A549 (cell line): ENCODE results near the gene ARPC2. TPM values are rescaled to one million over a fixed set of nuclear protein-coding genes. Genes with fewer than 3 reads are reported as not detected.

ENCODE experiments used
- ATAC-seq, 2 experiments: fragments of 200-7000 bp in 1 of 2; fragments of >200 bp in 1 of 2; cut with Nextera tagmentation in 1 of 2; cut with Tn5 transposase in 1 of 2; 3 replicates each; pipeline versions ENCODE4 v1.8.0 to v1.9.1; 2018 to 2020; ENCODE audit warnings: mild to moderate bottlenecking in 1 of 2, moderate library complexity in 1 of 2
- CTCF ChIA-PET: fragments of 300-600 bp; sonication (Branson Sonifier 250); formaldehyde crosslinking; extraction: SDS; loops from one replicate; lab custom pipeline; 2021; ENCODE audit warnings: antibody characterized with exemption, inconsistent platforms; lab: Yijun Ruan, JAX
- POLR2A ChIA-PET: fragments of 350-600 bp; formaldehyde crosslinking; extraction: SDS; loops from one replicate; lab custom pipeline; 2021; ENCODE audit warnings: antibody characterized with exemption, inconsistent platforms; lab: Yijun Ruan, JAX
- DNase-seq, 2 experiments: peaks; one replicate each; pipeline versions ENCODE4 v3.0.0 to v3.0.0-alpha.2; 2011 to 2016; ENCODE audit warnings: low read depth in 1 of 2, low spot score in 1 of 2
- FAIRE-seq: peaks from 2 replicates; lab custom pipeline; 2011; peaks lifted over from hg19 to GRCh38; lab: Jason Lieb, UNC
- H3K27ac ChIP-seq, 2 experiments: fragments of >200 bp; sonication (Bioruptor Twin); formaldehyde crosslinking; 3 replicates each; pipeline ENCODE4 v1.5.1; 2016 to 2017
- H3K4me1 ChIP-seq: fragments of >200 bp; sonication (Bioruptor Twin); formaldehyde crosslinking; 3 replicates; pipeline ENCODE4 v1.6.1; 2016
- H3K4me2 ChIP-seq: fragments of >200 bp; sonication (Bioruptor Twin); formaldehyde crosslinking; 3 replicates; pipeline ENCODE4 v1.6.1; 2016
- H3K4me3 ChIP-seq: fragments of >200 bp; sonication (Bioruptor Twin); formaldehyde crosslinking; 3 replicates; pipeline ENCODE4 v1.5.1; 2016
- H3K9me3 ChIP-seq: fragments of >200 bp; sonication (Bioruptor Twin); formaldehyde crosslinking; 3 replicates; pipeline ENCODE4 v1.6.1; 2016
- BHLHE40 ChIP-seq: IDR thresholded peaks from 2 replicates; pipeline ENCODE4 v1.6.1; 2012; ENCODE audit warnings: low read depth, low read length, inconsistent platforms
- CBX2 ChIP-seq: fragments of 200-600 bp; sonication (generic); IDR thresholded peaks from 2 replicates; pipeline ENCODE4 v1.6.1; 2016; ENCODE audit warnings: low read depth, mild to moderate bottlenecking, borderline replicate concordance
- CBX8 ChIP-seq: fragments of 200-600 bp; sonication (generic); IDR thresholded peaks from 2 replicates; pipeline ENCODE4 v1.6.1; 2016
- CEBPB ChIP-seq, 2 experiments: fragments of >200 bp in 1 of 2; sonication (Bioruptor Twin) in 1 of 2; formaldehyde crosslinking in 1 of 2; IDR thresholded peaks; 2 replicates each; pipeline ENCODE4 v1.6.1; 2012 to 2016
- EHF ChIP-seq: fragments of 250-450 bp; sonication (Bioruptor Pico); IDR thresholded peaks from 2 replicates; pipeline ENCODE4 v1.5.0; 2020; ENCODE audit warnings: mild to moderate bottlenecking
- EHMT2 ChIP-seq: fragments of 200-600 bp; sonication (generic); IDR thresholded peaks from 2 replicates; pipeline ENCODE4 v1.6.1; 2016; ENCODE audit warnings: antibody characterized with exemption, low read depth, mild to moderate bottlenecking, moderate library complexity
- FOXS1 ChIP-seq: fragments of 250-450 bp; sonication (Bioruptor Pico); IDR thresholded peaks from 2 replicates; pipeline ENCODE4 v1.5.0; 2020; ENCODE audit warnings: mild to moderate bottlenecking, moderate library complexity
- HEYL ChIP-seq: fragments of 250-450 bp; sonication (Bioruptor Pico); IDR thresholded peaks from 2 replicates; pipeline ENCODE4 v1.8.0; 2021; ENCODE audit warnings: mild to moderate bottlenecking, moderate library complexity
- HOXA7 ChIP-seq: fragments of 250-450 bp; sonication (Bioruptor Pico); IDR thresholded peaks from 2 replicates; pipeline ENCODE4 v1.5.0; 2020; ENCODE audit warnings: mild to moderate bottlenecking, moderate library complexity
- HOXB5 ChIP-seq: fragments of 250-450 bp; sonication (Bioruptor Pico); IDR thresholded peaks from 2 replicates; pipeline ENCODE4 v1.5.0; 2020; ENCODE audit warnings: mild to moderate bottlenecking, moderate library complexity
- JUNB ChIP-seq: fragments of >200 bp; sonication (Bioruptor Twin); formaldehyde crosslinking; IDR thresholded peaks from 2 replicates; pipeline ENCODE4 v1.6.1; 2016
- KDM1A ChIP-seq: fragments of 200-600 bp; sonication (generic); IDR thresholded peaks from 2 replicates; pipeline ENCODE4 v1.6.1; 2016; ENCODE audit warnings: low read depth, mild to moderate bottlenecking
- KDM5A ChIP-seq: fragments of 200-600 bp; sonication (generic); IDR thresholded peaks from 2 replicates; pipeline ENCODE4 v1.6.1; 2016; ENCODE audit warnings: antibody characterized with exemption, mild to moderate bottlenecking
- MAZ ChIP-seq: fragments of 150-350 bp; IDR thresholded peaks from 2 replicates; pipeline ENCODE4 v1.6.1; 2014; ENCODE audit warnings: antibody characterized with exemption, low read depth, low read length, borderline replicate concordance
- NFE2L2 ChIP-seq: fragments of 150-350 bp; conservative IDR thresholded peaks from 2 replicates; pipeline ENCODE4 v1.6.1; 2014; ENCODE audit warnings: low read length
- NR3C1 ChIP-seq: fragments of >200 bp; sonication (Bioruptor Twin); formaldehyde crosslinking; IDR thresholded peaks from 3 replicates; pipeline ENCODE4 v1.6.1; 2017
- PHF8 ChIP-seq: fragments of 200-600 bp; sonication (generic); IDR thresholded peaks from 2 replicates; pipeline ENCODE4 v1.6.1; 2016; ENCODE audit warnings: low read depth, mild to moderate bottlenecking, antibody characterized with exemption, moderate library complexity, borderline replicate concordance
- POLR2AphosphoS2 ChIP-seq: conservative IDR thresholded peaks from 2 replicates; pipeline ENCODE4 v1.6.1; 2012; ENCODE audit warnings: low read length, improper control_type of control experiment, inconsistent platforms
- RFX5 ChIP-seq: fragments of 450-650 bp; IDR thresholded peaks from 2 replicates; pipeline ENCODE4 v1.7.1; 2014; ENCODE audit warnings: antibody characterized with exemption, mild to moderate bottlenecking, moderate library complexity
- SMC3 ChIP-seq: fragments of >200 bp; sonication (Bioruptor Twin); formaldehyde crosslinking; IDR thresholded peaks from 3 replicates; pipeline ENCODE4 v1.6.1; 2018; ENCODE audit warnings: inconsistent platforms
- SREBF2 ChIP-seq: fragments of 450-650 bp; IDR thresholded peaks from 2 replicates; pipeline ENCODE4 v1.6.1; 2014; ENCODE audit warnings: mild to moderate bottlenecking, moderate library complexity
- ZC3H11A ChIP-seq: fragments of 450-650 bp; IDR thresholded peaks from 2 replicates; pipeline ENCODE4 v1.6.1; 2014; ENCODE audit warnings: antibody characterized with exemption, mild to moderate bottlenecking
- ZNF302 ChIP-seq: fragments of 250-450 bp; sonication (Bioruptor Pico); IDR thresholded peaks from 2 replicates; pipeline ENCODE4 v1.9.0; 2021; ENCODE audit warnings: inconsistent platforms, mild to moderate bottlenecking, moderate library complexity
- WGBS: methylation state at CpG from one replicate; pipeline ENCODE4 v1.1.6; 2017; ENCODE audit errors: missing lambda C conversion rate; 5-methylcytosine and 5-hydroxymethylcytosine counted together
- polyA plus RNA-seq, 4 experiments: library from polyadenylated mRNA; depleted of rRNA in 3 of 4; stranded (reverse); fragments of >200 nt; fragmentation: RNase III in 1 of 4; extraction: RNeasy Plus Mini Kit Qiagen cat#74134 plus additional on column Dnase treatment in 1 of 4; gene quantifications; 2 replicates in 3 of 4; 3 replicates in 1 of 4; pipeline ENCODE4 v1.2.3, GENCODE V29; 2011 to 2017
- TF ChIP-seq, protein P1 (sequence below): fragments of >200 bp; sonication (Bioruptor Twin); formaldehyde crosslinking; IDR thresholded peaks from 3 replicates; pipeline ENCODE4 v1.5.1; 2016
- TF ChIP-seq, protein P2 (sequence below): fragments of 250-450 bp; sonication (Bioruptor Pico); IDR thresholded peaks from 2 replicates; pipeline ENCODE4 v1.5.0; 2021; ENCODE audit warnings: mild to moderate bottlenecking, moderate library complexity, borderline replicate concordance
- TF ChIP-seq, protein P3 (sequence below): fragments of 250-450 bp; sonication (Bioruptor Pico); IDR thresholded peaks from 2 replicates; pipeline ENCODE4 v1.5.0; 2020; ENCODE audit warnings: low read depth, mild to moderate bottlenecking, moderate library complexity
- TF ChIP-seq, protein P4 (sequence below): IDR thresholded peaks from 2 replicates; pipeline ENCODE4 v1.6.1; 2012; ENCODE audit warnings: low read depth, borderline replicate concordance

The ARPC2 gene
- polyA plus RNA-seq, 2 of the 4 experiments (the other 2 are of a cell fraction): 263 to 374 TPM

DNA sequence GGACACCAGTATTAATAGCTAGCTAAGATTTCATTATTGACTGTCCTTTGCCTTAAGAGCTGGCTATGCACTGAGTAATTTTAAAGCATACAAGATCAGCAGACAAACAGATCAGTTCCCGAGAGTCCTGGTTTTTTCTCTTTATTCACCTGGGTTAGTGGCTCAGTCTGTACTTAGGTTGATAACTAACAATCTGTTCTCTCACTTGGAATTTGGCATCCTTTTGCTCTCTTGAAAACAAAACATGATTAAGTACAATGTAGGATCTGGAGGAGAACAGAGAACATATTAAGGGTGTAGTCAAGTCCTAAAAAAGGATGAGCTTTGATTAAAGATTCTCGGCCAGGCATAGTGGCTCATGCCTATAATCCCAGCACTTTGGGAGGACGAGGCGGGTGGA, 16.6 kb downstream of the ARPC2 start:
- no peak for DNase-seq
- Histone ChIP-seq H3K27ac (no peak overlapping the region), H3K9me3 (no peaks in the 10 kb centered on the region), H3K4me2 (no peak overlapping the region), H3K4me3 (no peak overlapping the region), H3K4me1 (peaks cover 31% of the 10 kb centered on the region)
- TF ChIP-seq, protein P1, sequence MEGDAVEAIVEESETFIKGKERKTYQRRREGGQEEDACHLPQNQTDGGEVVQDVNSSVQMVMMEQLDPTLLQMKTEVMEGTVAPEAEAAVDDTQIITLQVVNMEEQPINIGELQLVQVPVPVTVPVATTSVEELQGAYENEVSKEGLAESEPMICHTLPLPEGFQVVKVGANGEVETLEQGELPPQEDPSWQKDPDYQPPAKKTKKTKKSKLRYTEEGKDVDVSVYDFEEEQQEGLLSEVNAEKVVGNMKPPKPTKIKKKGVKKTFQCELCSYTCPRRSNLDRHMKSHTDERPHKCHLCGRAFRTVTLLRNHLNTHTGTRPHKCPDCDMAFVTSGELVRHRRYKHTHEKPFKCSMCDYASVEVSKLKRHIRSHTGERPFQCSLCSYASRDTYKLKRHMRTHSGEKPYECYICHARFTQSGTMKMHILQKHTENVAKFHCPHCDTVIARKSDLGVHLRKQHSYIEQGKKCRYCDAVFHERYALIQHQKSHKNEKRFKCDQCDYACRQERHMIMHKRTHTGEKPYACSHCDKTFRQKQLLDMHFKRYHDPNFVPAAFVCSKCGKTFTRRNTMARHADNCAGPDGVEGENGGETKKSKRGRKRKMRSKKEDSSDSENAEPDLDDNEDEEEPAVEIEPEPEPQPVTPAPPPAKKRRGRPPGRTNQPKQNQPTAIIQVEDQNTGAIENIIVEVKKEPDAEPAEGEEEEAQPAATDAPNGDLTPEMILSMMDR: no peak
- TF ChIP-seq CBX8 (no peak), NR3C1 (no peak), HOXB5 (CRISPR knock-in tag) (no peak), SREBF2 (no peak), POLR2AphosphoS2 (no peak), KDM1A (no peak), EHF (no peak), EHMT2 (no peak), CEBPB (IDR thresholded peaks at IDR 0.05) (no peak), CBX2 (no peak), HEYL (CRISPR knock-in tag) (no peak), JUNB (no peak), NFE2L2 (no peak), FOXS1 (CRISPR knock-in tag) (no peak)
- TF ChIP-seq, protein P2, sequence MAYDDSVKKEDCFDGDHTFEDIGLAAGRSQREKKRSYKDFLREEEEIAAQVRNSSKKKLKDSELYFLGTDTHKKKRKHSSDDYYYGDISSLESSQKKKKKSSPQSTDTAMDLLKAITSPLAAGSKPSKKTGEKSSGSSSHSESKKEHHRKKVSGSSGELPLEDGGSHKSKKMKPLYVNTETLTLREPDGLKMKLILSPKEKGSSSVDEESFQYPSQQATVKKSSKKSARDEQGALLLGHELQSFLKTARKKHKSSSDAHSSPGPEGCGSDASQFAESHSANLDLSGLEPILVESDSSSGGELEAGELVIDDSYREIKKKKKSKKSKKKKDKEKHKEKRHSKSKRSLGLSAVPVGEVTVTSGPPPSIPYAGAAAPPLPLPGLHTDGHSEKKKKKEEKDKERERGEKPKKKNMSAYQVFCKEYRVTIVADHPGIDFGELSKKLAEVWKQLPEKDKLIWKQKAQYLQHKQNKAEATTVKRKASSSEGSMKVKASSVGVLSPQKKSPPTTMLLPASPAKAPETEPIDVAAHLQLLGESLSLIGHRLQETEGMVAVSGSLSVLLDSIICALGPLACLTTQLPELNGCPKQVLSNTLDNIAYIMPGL: no peak
- TF ChIP-seq, protein P3, sequence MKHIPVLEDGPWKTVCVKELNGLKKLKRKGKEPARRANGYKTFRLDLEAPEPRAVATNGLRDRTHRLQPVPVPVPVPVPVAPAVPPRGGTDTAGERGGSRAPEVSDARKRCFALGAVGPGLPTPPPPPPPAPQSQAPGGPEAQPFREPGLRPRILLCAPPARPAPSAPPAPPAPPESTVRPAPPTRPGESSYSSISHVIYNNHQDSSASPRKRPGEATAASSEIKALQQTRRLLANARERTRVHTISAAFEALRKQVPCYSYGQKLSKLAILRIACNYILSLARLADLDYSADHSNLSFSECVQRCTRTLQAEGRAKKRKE: no peak
- FAIRE-seq: no peak
- CTCF ChIA-PET: no interaction called here
- POLR2A ChIA-PET: interaction anchor here (1.3 kb wide), 1 partner anchor 9 kb away, joined by 4 read pairs; no protein-coding TSS in a partner anchor
- no peak for ATAC-seq
- 88% methylated on average over 4 of the region's 4 CpGs for WGBS

DNA sequence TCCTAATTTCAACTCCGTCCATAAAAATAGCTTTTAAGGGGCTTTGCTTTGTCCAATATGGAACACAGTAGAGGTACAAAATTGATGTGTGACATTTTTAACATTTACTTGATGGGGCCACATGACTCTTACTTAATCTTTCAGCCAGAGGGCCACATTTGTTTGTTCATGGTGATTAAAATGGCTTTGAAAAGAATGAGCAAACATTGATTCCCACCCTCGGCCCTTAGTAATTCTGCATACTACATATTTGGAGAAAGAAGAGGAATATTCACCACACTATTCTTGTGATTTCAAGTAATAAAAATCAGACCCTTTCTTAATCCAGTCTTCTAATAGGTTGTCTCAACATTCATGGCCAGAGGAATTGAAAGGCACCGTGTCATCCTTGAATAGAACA, 17.5 kb downstream of the ARPC2 start:
- ATAC-seq (no peak), DNase-seq (no peak), FAIRE-seq (no peak)
- peaks cover 21% of the 10 kb centered on the region for H3K4me1 ChIP-seq
- H3K4me2 ChIP-seq: no peak overlapping the region
- 40% methylated on average over 3 of the region's 3 CpGs for WGBS
- ChIA-PET CTCF (interaction anchor here (1.1 kb wide), 1 partner anchor 18 kb away, joined by 3 read pairs; no protein-coding TSS in a partner anchor), POLR2A (no interaction called here)
- H3K4me3 ChIP-seq: no peak overlapping the region
- TF ChIP-seq NFE2L2 (no peak), KDM5A (no peak), HOXA7 (CRISPR knock-in tag) (no peak), MAZ (no peak), ZC3H11A (no peak)
- H3K27ac ChIP-seq: no peak overlapping the region
- no peaks in the 10 kb centered on the region for H3K9me3 ChIP-seq

DNA sequence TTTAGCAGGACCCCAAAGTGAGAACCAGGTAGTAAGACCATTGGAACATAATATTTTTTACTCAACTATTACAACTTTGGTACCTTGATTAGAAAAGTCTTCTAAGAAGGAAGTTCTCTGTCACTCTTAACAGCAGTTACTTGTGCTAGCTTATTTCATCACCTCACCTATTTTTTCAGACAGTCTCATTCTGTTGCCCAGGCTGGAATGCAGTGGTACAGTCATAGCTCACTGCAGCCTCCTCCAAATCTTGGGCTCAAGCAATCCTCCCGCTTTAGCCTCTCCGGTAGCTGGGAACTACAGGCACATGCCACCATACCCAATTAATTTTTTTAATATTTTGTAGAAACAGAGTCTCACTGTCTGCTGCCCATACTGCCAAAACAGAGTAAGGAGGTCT, 18.0 kb downstream of the ARPC2 start:
- Histone ChIP-seq H3K9me3 (no peaks in the 10 kb centered on the region), H3K4me2 (no peak overlapping the region), H3K27ac (no peak overlapping the region), H3K4me1 (peaks cover 16% of the 10 kb centered on the region; the same call in 2 of the 3 replicates), H3K4me3 (no peak overlapping the region)
- ChIA-PET CTCF (interaction anchor here (0.7 to 1.1 kb wide), 2 partner anchors 18 to 28 kb away, joined by 3 read pairs; no protein-coding TSS in a partner anchor), POLR2A (no interaction called here)
- DNase-seq: no peak
- 98% methylated on average over 2 of the region's 2 CpGs for WGBS
- TF ChIP-seq SMC3 (no peak), ZNF302 (no peak), BHLHE40 (no peak), RFX5 (no peak), PHF8 (no peak)
- TF ChIP-seq, protein P4, sequence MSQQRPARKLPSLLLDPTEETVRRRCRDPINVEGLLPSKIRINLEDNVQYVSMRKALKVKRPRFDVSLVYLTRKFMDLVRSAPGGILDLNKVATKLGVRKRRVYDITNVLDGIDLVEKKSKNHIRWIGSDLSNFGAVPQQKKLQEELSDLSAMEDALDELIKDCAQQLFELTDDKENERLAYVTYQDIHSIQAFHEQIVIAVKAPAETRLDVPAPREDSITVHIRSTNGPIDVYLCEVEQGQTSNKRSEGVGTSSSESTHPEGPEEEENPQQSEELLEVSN: no peak
- ATAC-seq: no peak
- FAIRE-seq: no peak
